ENCODE data around the gene AMDHD2. TPM values are rescaled to one million over a fixed set of nuclear protein-coding genes. Genes with fewer than 3 reads are reported as not detected.

Gene AMDHD2
- total and polyA plus RNA-seq, 2 of the 13 experiments (the other 11 are each of a cell fraction or from before 2014, with no cell fraction given): 33.5 to 39.1 TPM

DNA sequence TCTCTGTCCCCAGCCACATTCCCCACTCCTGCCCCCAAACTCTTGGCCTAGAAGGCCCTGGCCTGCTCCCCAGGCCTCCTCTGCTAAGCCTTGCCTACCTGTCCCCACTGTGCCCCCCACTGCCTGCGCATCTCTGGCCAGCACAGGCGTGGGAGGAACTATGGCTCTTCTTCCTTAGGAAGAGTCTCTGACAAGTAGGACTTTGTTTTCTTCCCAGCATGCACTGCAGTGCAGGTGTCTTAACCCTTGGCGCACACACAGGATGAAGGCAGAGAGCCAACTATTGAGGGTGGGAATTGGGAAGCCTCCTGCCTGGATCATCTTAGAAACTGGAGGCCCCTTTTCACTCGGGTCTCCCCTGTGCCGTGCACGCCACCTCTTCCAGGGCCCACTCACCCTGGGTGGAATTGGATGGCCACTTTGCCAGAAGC, 3.6 kb downstream of the AMDHD2 start (continued):
- no peak for TF ChIP-seq FOXJ3 (CRISPR knock-in tag; IDR thresholded peaks at IDR 0.05; ENCODE audit: borderline replicate concordance)
- TF ChIP-seq, protein P1, sequence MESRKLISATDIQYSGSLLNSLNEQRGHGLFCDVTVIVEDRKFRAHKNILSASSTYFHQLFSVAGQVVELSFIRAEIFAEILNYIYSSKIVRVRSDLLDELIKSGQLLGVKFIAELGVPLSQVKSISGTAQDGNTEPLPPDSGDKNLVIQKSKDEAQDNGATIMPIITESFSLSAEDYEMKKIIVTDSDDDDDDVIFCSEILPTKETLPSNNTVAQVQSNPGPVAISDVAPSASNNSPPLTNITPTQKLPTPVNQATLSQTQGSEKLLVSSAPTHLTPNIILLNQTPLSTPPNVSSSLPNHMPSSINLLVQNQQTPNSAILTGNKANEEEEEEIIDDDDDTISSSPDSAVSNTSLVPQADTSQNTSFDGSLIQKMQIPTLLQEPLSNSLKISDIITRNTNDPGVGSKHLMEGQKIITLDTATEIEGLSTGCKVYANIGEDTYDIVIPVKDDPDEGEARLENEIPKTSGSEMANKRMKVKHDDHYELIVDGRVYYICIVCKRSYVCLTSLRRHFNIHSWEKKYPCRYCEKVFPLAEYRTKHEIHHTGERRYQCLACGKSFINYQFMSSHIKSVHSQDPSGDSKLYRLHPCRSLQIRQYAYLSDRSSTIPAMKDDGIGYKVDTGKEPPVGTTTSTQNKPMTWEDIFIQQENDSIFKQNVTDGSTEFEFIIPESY (CRISPR knock-in tag; IDR thresholded peaks at IDR 0.05): 0 out of 2 replicates have a peak, but pooled peaks have one; percentile 10
- no peak for TF ChIP-seq SRSF4 (IDR thresholded peaks at IDR 0.05; ENCODE audit: low read depth, low read length, poor library complexity, severe bottlenecking)
- TF ChIP-seq ISX (CRISPR knock-in tag; conservative IDR thresholded peaks at IDR 0.05): no peak
- TF ChIP-seq CREB3 (CRISPR knock-in tag; IDR thresholded peaks at IDR 0.05): no peak
- TF ChIP-seq ZNF367 (CRISPR knock-in tag; IDR thresholded peaks at IDR 0.05; ENCODE audit: borderline replicate concordance): no peak
- no peak for TF ChIP-seq ZBTB43 (CRISPR knock-in tag; conservative IDR thresholded peaks at IDR 0.05)
- TF ChIP-seq ZNF572 (CRISPR knock-in tag; IDR thresholded peaks at IDR 0.05): no peak
- TF ChIP-seq IRF9 (CRISPR knock-in tag; IDR thresholded peaks at IDR 0.05; ENCODE audit: borderline replicate concordance): peak; percentile 38; the same call in 1 of the 2 replicates
- TF ChIP-seq ZNF543 (CRISPR knock-in tag; IDR thresholded peaks at IDR 0.05): no peak
- TF ChIP-seq CEBPG (CRISPR knock-in tag; IDR thresholded peaks at IDR 0.05): no peak
- no peak for TF ChIP-seq ZNF362 (CRISPR knock-in tag; IDR thresholded peaks at IDR 0.05; ENCODE audit: borderline replicate concordance)
- 0 out of 2 replicates have a peak, but pooled peaks have one; percentile 20 for TF ChIP-seq KDM2A (CRISPR knock-in tag; IDR thresholded peaks at IDR 0.05; ENCODE audit: borderline replicate concordance, low read depth)
- TF ChIP-seq USF2 (IDR thresholded peaks at IDR 0.05; ENCODE audit: low read depth, low read length): no peak
- no peak for TF ChIP-seq USF2 (CRISPR knock-in tag; IDR thresholded peaks at IDR 0.05; ENCODE audit: borderline replicate concordance)
- TF ChIP-seq, protein P2, sequence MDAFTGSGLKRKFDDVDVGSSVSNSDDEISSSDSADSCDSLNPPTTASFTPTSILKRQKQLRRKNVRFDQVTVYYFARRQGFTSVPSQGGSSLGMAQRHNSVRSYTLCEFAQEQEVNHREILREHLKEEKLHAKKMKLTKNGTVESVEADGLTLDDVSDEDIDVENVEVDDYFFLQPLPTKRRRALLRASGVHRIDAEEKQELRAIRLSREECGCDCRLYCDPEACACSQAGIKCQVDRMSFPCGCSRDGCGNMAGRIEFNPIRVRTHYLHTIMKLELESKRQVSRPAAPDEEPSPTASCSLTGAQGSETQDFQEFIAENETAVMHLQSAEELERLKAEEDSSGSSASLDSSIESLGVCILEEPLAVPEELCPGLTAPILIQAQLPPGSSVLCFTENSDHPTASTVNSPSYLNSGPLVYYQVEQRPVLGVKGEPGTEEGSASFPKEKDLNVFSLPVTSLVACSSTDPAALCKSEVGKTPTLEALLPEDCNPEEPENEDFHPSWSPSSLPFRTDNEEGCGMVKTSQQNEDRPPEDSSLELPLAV (CRISPR knock-in tag; conservative IDR thresholded peaks at IDR 0.05; ENCODE audit: low read depth): no peak
